GM12878 (cell line): ENCODE data around the gene USH1C. TPM values are rescaled to one million over a fixed set of nuclear protein-coding genes. Genes with fewer than 3 reads are reported as not detected.

Source experiments
- ATAC-seq: fragments of 200-7000 bp; cut with Tn5 transposase; 3 replicates; pipeline ENCODE4 v1.9.1; 2020; ENCODE audit warnings: mild to moderate bottlenecking, moderate library complexity
- BruUV-seq: library from RNA; stranded (reverse); fragments of 400-500 nt; replicated peaks from 2 replicates; lab custom pipeline; 2021; lab: Mats Ljungman, UMichigan
- CTCF ChIA-PET: fragments of 300-600 bp; sonication (Branson Sonifier 250); formaldehyde crosslinking; extraction: SDS; loops from one replicate; lab custom pipeline; 2021; ENCODE audit warnings: inconsistent platforms; lab: Yijun Ruan, JAX
- POLR2A ChIA-PET: fragments of 350-600 bp; formaldehyde crosslinking; extraction: SDS; loops from one replicate; lab custom pipeline; 2021; ENCODE audit warnings: inconsistent platforms; lab: Charles Lee
- RAD21 ChIA-PET: fragments of 300-600 bp; sonication (Branson Sonifier 250); formaldehyde crosslinking; loops from one replicate; lab custom pipeline; 2023; ENCODE audit warnings: antibody characterized with exemption; ENCODE audit not compliant: unreplicated experiment; lab: Charles Lee
- SMC1A ChIA-PET: fragments of 300-600 bp; sonication (Branson Sonifier 250); formaldehyde crosslinking; loops from one replicate; lab custom pipeline; 2023; ENCODE audit not compliant: unreplicated experiment, uncharacterized antibody; lab: Charles Lee
- DNase-seq: peaks from one replicate; pipeline ENCODE4 v3.0.0-alpha.2; 2011; ENCODE audit warnings: low read depth, low spot score
- FAIRE-seq: peaks from 3 replicates; lab custom pipeline; 2011; peaks lifted over from hg19 to GRCh38; lab: Jason Lieb, UNC
- H2AFZ ChIP-seq: 2 replicates; pipeline ENCODE4 v1.6.0; 2011; ENCODE audit warnings: low read depth, low read length, control low read depth; ENCODE audit not compliant: control insufficient read depth
- H3K27ac ChIP-seq: 2 replicates; pipeline ENCODE4 v1.5.1; 2011; ENCODE audit warnings: control low read depth; ENCODE audit not compliant: control insufficient read depth, insufficient read depth
- H3K27me3 ChIP-seq, 2 experiments: replicated peaks in 1 of 2; 2 replicates each; pipeline versions ENCODE4 v1.6.0 to v1.6.1; 2011; ENCODE audit warnings: low read length in 1 of 2; ENCODE audit not compliant: control insufficient read depth in 2 of 2, insufficient read depth in 2 of 2
- H3K36me3 ChIP-seq, 2 experiments: 2 replicates each; pipeline ENCODE4 v1.5.1; 2011; ENCODE audit warnings: low read length in 1 of 2; ENCODE audit not compliant: control insufficient read depth in 2 of 2, insufficient read depth in 2 of 2
- H3K4me1 ChIP-seq: 2 replicates; pipeline ENCODE4 v1.6.1; 2011; ENCODE audit warnings: mild to moderate bottlenecking, low read length, moderate library complexity, mixed read lengths; ENCODE audit not compliant: control insufficient read depth, insufficient read depth
- H3K4me2 ChIP-seq: 2 replicates; pipeline ENCODE4 v1.6.0; 2011; ENCODE audit warnings: control low read depth; ENCODE audit not compliant: control insufficient read depth, insufficient read depth
- H3K4me3 ChIP-seq: fragments of 200-600 bp; sonication (generic); 2 replicates; pipeline ENCODE4 v1.5.1; 2016
- H3K79me2 ChIP-seq: 2 replicates; pipeline ENCODE4 v1.6.0; 2011; ENCODE audit warnings: low read length; ENCODE audit not compliant: control insufficient read depth, insufficient read depth
- H3K9ac ChIP-seq: 2 replicates; pipeline ENCODE4 v1.8.0; 2011; ENCODE audit warnings: low read length, control low read depth, mixed read lengths; ENCODE audit not compliant: control insufficient read depth, insufficient read depth
- H3K9me3 ChIP-seq: replicated peaks from 3 replicates; pipeline ENCODE4 v1.5.1; 2011; ENCODE audit warnings: mild to moderate bottlenecking, low read length; ENCODE audit not compliant: control insufficient read depth, insufficient read depth
- H4K20me1 ChIP-seq: 2 replicates; pipeline ENCODE4 v1.6.0; 2011; ENCODE audit not compliant: control insufficient read depth, insufficient read depth
- BACH1 ChIP-seq: fragments of 450-650 bp; IDR thresholded peaks from 2 replicates; pipeline ENCODE4 v1.6.1; 2017; ENCODE audit warnings: mild to moderate bottlenecking, borderline replicate concordance
- BHLHE40 ChIP-seq, 2 experiments: fragments of 450-650 bp in 1 of 2; IDR thresholded peaks; 2 replicates each; pipeline ENCODE4 v1.6.1; 2011 to 2017; ENCODE audit warnings: low read depth in 2 of 2, borderline replicate concordance in 1 of 2, improper control_type of control experiment in 1 of 2, low read length in 1 of 2, mild to moderate bottlenecking in 1 of 2
- ESRRA ChIP-seq: IDR thresholded peaks from 2 replicates; pipeline ENCODE4 v1.6.1; 2012; ENCODE audit warnings: mild to moderate bottlenecking, low read length, improper control_type of control experiment
- HSF1 ChIP-seq: fragments of 150-350 bp; IDR thresholded peaks from 2 replicates; pipeline ENCODE4 v1.6.1; 2014; ENCODE audit warnings: mild to moderate bottlenecking, low read depth, low read length
- KDM1A ChIP-seq: fragments of 200-600 bp; sonication (generic); IDR thresholded peaks from 2 replicates; pipeline ENCODE4 v1.6.1; 2016; ENCODE audit warnings: borderline replicate concordance
- NFIC ChIP-seq: IDR thresholded peaks from 2 replicates; pipeline ENCODE4 v1.6.1; 2012; ENCODE audit warnings: low read depth, mild to moderate bottlenecking, inconsistent platforms, low read length, moderate library complexity
- NR2F1 ChIP-seq: fragments of 450-650 bp; conservative IDR thresholded peaks from 2 replicates; pipeline ENCODE4 v1.6.1; 2017; ENCODE audit warnings: mild to moderate bottlenecking
- POLR2A ChIP-seq: IDR thresholded peaks from 2 replicates; pipeline ENCODE4 v1.6.1; 2011; ENCODE audit warnings: low read depth, mild to moderate bottlenecking, low read length
- PRDM15 ChIP-seq: fragments of 450-650 bp; formaldehyde crosslinking; IDR thresholded peaks from 2 replicates; pipeline ENCODE4 v1.4.0; 2020; ENCODE audit warnings: mild to moderate bottlenecking, moderate library complexity
- TCF12 ChIP-seq: IDR thresholded peaks from 2 replicates; pipeline ENCODE4 v1.6.1; 2011; ENCODE audit warnings: low read depth, mild to moderate bottlenecking, low read length
- TCF3 ChIP-seq: IDR thresholded peaks from 2 replicates; pipeline ENCODE4 v1.6.1; 2012; ENCODE audit warnings: low read depth, mild to moderate bottlenecking, low read length, borderline replicate concordance; ENCODE audit not compliant: insufficient read depth
- YY1 ChIP-seq: IDR thresholded peaks from 2 replicates; pipeline ENCODE4 v1.6.1; 2011; ENCODE audit warnings: low read depth, mild to moderate bottlenecking, low read length
- ZBTB4 ChIP-seq: fragments of 450-650 bp; formaldehyde crosslinking; IDR thresholded peaks from 2 replicates; pipeline ENCODE4 v1.4.0; 2022; ENCODE audit warnings: mild to moderate bottlenecking, moderate library complexity
- ZNF24 ChIP-seq: fragments of 450-650 bp; IDR thresholded peaks from 2 replicates; pipeline ENCODE4 v1.6.1; 2017; ENCODE audit warnings: antibody characterized with exemption, mild to moderate bottlenecking
- ZSCAN29 ChIP-seq: fragments of 450-650 bp; IDR thresholded peaks from 2 replicates; pipeline ENCODE4 v1.6.1; 2017; ENCODE audit warnings: mild to moderate bottlenecking, moderate library complexity
- WGBS: methylation state at CpG from one replicate; pipeline ENCODE4 v1.1.6; 2016; ENCODE audit warnings: low lambda C conversion rate; ENCODE audit not compliant: insufficient replicate concordance, insufficient coverage; ENCODE audit errors: missing lambda C conversion rate; 5-methylcytosine and 5-hydroxymethylcytosine counted together
- in situ Hi-C: fragments of 300-500 bp; cut with MboI; formaldehyde crosslinking; loops from 9 replicates; pipeline ENCODE4 v1.14.3; 2018; ENCODE audit warnings: mixed read lengths
- intact Hi-C: fragments of 100-400 bp; cut with micrococcal nuclease; formaldehyde crosslinking; loops from one replicate; pipeline ENCODE4 v1.14.2; 2022; ENCODE audit not compliant: unreplicated experiment
- polyA plus RNA-seq, 11 experiments: library from polyadenylated mRNA; depleted of rRNA in 4 of 11; unstranded in 6 of 11; stranded (reverse) in 5 of 11; fragments of >200 nt; fragmentation: Nextera tagmentation in 4 of 11; fragmentation: Illumina TruSeq in 1 of 11; extraction: Ambion mirVana in 4 of 11; extraction: Trizol in 1 of 11; gene quantifications; 1 replicate in 1 of 11; 2 replicates in 10 of 11; pipeline versions ENCODE4 v1.2.1 to v1.2.3, GENCODE V29; 2011 to 2016; ENCODE audit warnings: inconsistent platforms in 2 of 11, missing spikeins in 2 of 11, low read depth in 1 of 11
- total RNA-seq, 4 experiments: library from RNA; depleted of rRNA in 3 of 4; stranded (reverse); fragments of >200 nt in 3 of 4; fragmentation: Illumina TruSeq in 1 of 4; extraction: Trizol in 1 of 4; gene quantifications; 2 replicates each; pipeline versions ENCODE4 v1.2.1 to v1.2.3, GENCODE V29; 2013 to 2021

The USH1C gene
- total and polyA plus RNA-seq, 10 of the 15 experiments (the other 5 are each of a cell fraction or from before 2014, with no cell fraction given): not detected

- no peak for TF ChIP-seq NFIC
Measured at GRCh38 chr11:17588166-17588565, 44.0 kb upstream of the USH1C start (continued).

DNA sequence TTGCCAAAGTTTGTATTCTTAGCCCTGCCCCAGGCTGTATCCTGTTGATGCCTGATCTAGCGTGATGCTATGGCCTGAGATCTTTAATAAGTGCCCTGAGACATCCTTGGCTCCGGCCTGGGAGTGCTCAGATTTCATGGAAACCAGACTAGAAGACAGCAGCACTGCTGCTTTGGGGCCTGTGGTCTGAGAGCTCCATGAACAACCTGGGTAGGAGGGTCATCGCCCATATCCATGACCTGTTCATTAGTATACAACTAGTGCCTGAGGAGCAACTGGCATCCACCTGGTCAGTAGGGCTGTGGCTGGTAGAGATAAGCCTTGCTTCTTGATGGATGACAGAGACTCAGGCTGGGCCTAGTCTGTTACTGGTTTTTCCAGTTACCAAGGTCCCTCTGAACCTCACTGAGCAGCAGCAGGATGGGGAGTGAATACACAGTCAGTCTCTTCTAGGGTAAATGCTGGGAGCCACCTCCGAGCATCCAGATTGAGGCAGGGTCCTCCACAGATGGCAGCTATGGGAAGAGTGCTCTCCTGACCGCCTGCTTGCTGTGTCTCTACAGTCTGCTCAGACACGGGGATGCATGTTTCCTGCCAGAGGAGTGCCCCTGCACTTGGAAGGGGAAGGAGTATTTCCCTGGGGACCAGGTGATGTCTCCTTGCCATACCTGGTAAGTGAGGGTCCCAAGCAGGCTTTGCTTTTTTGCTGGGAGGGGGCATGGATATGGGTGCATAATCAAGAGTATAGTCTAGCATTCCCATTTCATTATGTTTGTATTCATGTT, 41.9 kb upstream of the USH1C start:
- H3K27ac ChIP-seq: no peak overlapping the region
- RAD21 ChIA-PET: no interaction called here
- H3K4me3 ChIP-seq: no peak overlapping the region
- no peak overlapping the region for H3K4me2 ChIP-seq
- H3K4me1 ChIP-seq: no peaks in the 10 kb centered on the region
- H3K9me3 ChIP-seq: no peaks in the 10 kb centered on the region
- no peak overlapping the region for H3K9ac ChIP-seq
- SMC1A ChIA-PET: no interaction called here
- no peaks in the 10 kb centered on the region for H4K20me1 ChIP-seq
- no peaks in the 10 kb centered on the region for H3K79me2 ChIP-seq
- FAIRE-seq (no peak), ATAC-seq (no peak), DNase-seq (no peak)
- intact Hi-C loops: no loop called here
- in situ Hi-C loops: no loop called here
- POLR2A ChIA-PET: no interaction called here
- no peak overlapping the region for H2AFZ ChIP-seq
- BruUV-seq: no TSS peak
- H3K36me3 ChIP-seq: no peaks in the 10 kb centered on the region
- 7% methylated on average over 6 of the region's 6 CpGs for WGBS
- CTCF ChIA-PET: no interaction called here
- H3K27me3 ChIP-seq: no peaks in the 10 kb centered on the region; a peak in 2 of 4 replicates
- no peak for TF ChIP-seq ZBTB4 (CRISPR knock-in tag)
- no peak for TF ChIP-seq PRDM15 (CRISPR knock-in tag)
- TF ChIP-seq KDM1A: no peak
- TF ChIP-seq POLR2A: no peak
- TF ChIP-seq HSF1: no peak
- no peak for TF ChIP-seq BACH1
- no peak for TF ChIP-seq TCF12
- no peak for TF ChIP-seq ESRRA
- TF ChIP-seq ZSCAN29: no peak
- no peak for TF ChIP-seq ZNF24
- TF ChIP-seq YY1: no peak
- TF ChIP-seq BHLHE40 (IDR thresholded peaks at IDR 0.05; ENCODE audit: borderline replicate concordance in 1 of 2, low read depth in 2 of 2, low read length in 1 of 2): no peak
- no peak for TF ChIP-seq TCF3
- TF ChIP-seq NR2F1: no peak
